OCI-LY1 (cell line): Measurements from ENCODE around the gene TUBA4B.
A peak's percentile ranks its signal among the peaks of the same experiment; 100 is the strongest.

ENCODE experiments used
- H2AFZ ChIP-seq: fragments of 200-600 bp; sonication (generic), shearing (Covaris generic); 2 replicates; pipeline ENCODE4 v1.6.0; 2014; ENCODE audit warnings: antibody characterized with exemption, mild to moderate bottlenecking, low read length
- H3F3A ChIP-seq: fragments of 200-600 bp; sonication (generic), shearing (Covaris generic); 2 replicates; pipeline ENCODE4 v1.6.0; 2014; ENCODE audit warnings: mild to moderate bottlenecking, antibody characterized with exemption, low read length, moderate library complexity; ENCODE audit not compliant: insufficient read depth
- H3K27ac ChIP-seq: fragments of 200-600 bp; sonication (generic); 2 replicates; pipeline ENCODE4 v1.5.1; 2014; ENCODE audit warnings: low read length, mixed run types, mild to moderate bottlenecking, low read depth; ENCODE audit not compliant: poor library complexity, severe bottlenecking
- H3K27me3 ChIP-seq: fragments of 200-600 bp; sonication (generic); 2 replicates; pipeline ENCODE4 v1.6.0; 2014; ENCODE audit warnings: antibody characterized with exemption, mild to moderate bottlenecking, low read length, moderate library complexity; ENCODE audit not compliant: insufficient read depth
- H3K36me3 ChIP-seq: fragments of 200-600 bp; sonication (generic); 2 replicates; pipeline ENCODE4 v1.6.1; 2014; ENCODE audit warnings: mild to moderate bottlenecking, antibody characterized with exemption, low read length, moderate library complexity, mixed read lengths; ENCODE audit not compliant: insufficient read depth
- H3K4me1 ChIP-seq: fragments of 200-600 bp; sonication (generic); 2 replicates; pipeline ENCODE4 v1.5.1; 2014; ENCODE audit warnings: mild to moderate bottlenecking, low read length, moderate library complexity; ENCODE audit not compliant: insufficient read depth, severe bottlenecking
- H3K4me2 ChIP-seq: fragments of 200-600 bp; sonication (generic), shearing (Covaris generic); 2 replicates; pipeline ENCODE4 v1.6.1; 2014; ENCODE audit warnings: low read length
- H3K4me3 ChIP-seq: fragments of 200-600 bp; sonication (generic); 2 replicates; pipeline ENCODE4 v1.5.1; 2014; ENCODE audit warnings: low read length, low read depth, mild to moderate bottlenecking, mixed read lengths; ENCODE audit not compliant: poor library complexity, severe bottlenecking
- H3K79me2 ChIP-seq: fragments of 200-600 bp; shearing (Covaris generic); 2 replicates; pipeline ENCODE4 v1.6.1; 2016; ENCODE audit warnings: mixed run types, low read length, mixed read lengths; ENCODE audit not compliant: insufficient read depth
- H3K9ac ChIP-seq: fragments of 200-600 bp; sonication (generic), shearing (Covaris generic); 2 replicates; pipeline ENCODE4 v1.6.1; 2014; ENCODE audit warnings: mild to moderate bottlenecking, low read length, mixed read lengths
- H3K9me2 ChIP-seq: fragments of 200-600 bp; sonication (generic), shearing (Covaris generic); 2 replicates; pipeline ENCODE4 v1.6.1; 2014; ENCODE audit warnings: low read depth, mild to moderate bottlenecking, low read length, mixed read lengths
- H3K9me3 ChIP-seq: fragments of 200-600 bp; shearing (Covaris generic); 2 replicates; pipeline ENCODE4 v1.6.1; 2014; ENCODE audit warnings: low read length, mixed read lengths
- H4K20me1 ChIP-seq: fragments of 200-600 bp; sonication (generic), shearing (Covaris generic); 2 replicates; pipeline ENCODE4 v1.6.0; 2016; ENCODE audit warnings: mild to moderate bottlenecking, low read length; ENCODE audit not compliant: insufficient read depth
- EZH2 ChIP-seq: fragments of 200-600 bp; sonication (generic), shearing (Covaris generic); IDR thresholded peaks from 2 replicates; pipeline ENCODE4 v1.8.0; 2017; ENCODE audit warnings: borderline replicate concordance, mixed run types, mild to moderate bottlenecking, antibody characterized with exemption, low read length, moderate library complexity, mixed read lengths
- TF ChIP-seq, protein P1 (sequence below): fragments of 200-600 bp; sonication (generic), shearing (Covaris generic); IDR thresholded peaks from 2 replicates; pipeline ENCODE4 v1.5.1; 2017; ENCODE audit warnings: mild to moderate bottlenecking, antibody characterized with exemption, low read length, moderate library complexity, mixed read lengths

The TUBA4B gene

DNA sequence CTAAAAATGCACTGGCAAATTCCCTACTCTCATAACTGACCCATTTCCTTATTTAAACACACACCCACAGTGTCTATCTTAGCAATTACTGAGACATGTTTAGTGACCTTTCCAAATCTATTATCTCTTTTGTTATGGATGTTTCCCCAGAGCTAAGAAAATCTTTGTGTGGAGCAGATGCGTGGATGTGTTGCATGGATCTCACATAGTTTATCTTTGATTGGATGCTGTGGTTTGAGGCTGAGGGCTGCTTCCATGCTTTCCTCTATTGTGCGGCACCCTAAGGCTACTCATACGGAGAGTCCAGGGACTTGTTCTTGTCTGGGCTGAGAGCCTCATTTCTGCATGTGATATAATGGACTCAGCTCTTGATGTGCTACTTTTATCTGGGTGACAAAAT is 18.7 kb upstream of the TUBA4B start:
- no peaks in the 10 kb centered on the region for H3F3A ChIP-seq
- peaks cover 73% of the 10 kb centered on the region for H3K36me3 ChIP-seq

DNA sequence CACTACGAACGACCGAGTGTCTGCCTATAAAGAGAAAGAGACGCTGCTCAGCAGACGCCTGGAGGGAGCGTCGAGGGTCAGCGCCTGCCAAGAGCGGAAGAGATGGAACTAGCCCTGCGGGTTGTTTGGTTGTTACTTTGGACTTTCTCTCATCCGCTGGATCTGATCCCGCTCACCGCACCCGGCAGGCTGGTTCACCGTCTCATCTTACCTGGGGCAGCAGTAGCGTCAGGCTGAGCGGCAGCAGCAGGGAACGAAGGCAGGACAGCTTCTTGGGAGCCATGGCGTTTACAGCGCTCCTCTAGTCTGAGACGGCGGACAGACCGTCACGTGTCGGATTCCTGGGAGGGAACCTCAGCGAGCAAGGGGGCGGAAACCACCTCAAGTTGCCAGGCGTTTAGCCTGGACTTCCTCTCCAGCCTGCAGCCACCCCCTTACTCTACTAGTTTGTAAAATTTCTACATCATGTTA is 9.7 kb upstream of the TUBA4B start:
- no peak overlapping the region for H3K4me3 ChIP-seq
- H3F3A ChIP-seq, result no peaks in the 10 kb centered on the region
- TF ChIP-seq EZH2, result no peak
- TF ChIP-seq, protein P1, sequence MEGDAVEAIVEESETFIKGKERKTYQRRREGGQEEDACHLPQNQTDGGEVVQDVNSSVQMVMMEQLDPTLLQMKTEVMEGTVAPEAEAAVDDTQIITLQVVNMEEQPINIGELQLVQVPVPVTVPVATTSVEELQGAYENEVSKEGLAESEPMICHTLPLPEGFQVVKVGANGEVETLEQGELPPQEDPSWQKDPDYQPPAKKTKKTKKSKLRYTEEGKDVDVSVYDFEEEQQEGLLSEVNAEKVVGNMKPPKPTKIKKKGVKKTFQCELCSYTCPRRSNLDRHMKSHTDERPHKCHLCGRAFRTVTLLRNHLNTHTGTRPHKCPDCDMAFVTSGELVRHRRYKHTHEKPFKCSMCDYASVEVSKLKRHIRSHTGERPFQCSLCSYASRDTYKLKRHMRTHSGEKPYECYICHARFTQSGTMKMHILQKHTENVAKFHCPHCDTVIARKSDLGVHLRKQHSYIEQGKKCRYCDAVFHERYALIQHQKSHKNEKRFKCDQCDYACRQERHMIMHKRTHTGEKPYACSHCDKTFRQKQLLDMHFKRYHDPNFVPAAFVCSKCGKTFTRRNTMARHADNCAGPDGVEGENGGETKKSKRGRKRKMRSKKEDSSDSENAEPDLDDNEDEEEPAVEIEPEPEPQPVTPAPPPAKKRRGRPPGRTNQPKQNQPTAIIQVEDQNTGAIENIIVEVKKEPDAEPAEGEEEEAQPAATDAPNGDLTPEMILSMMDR, result no peak
- H3K36me3 ChIP-seq, result peaks cover 15% of the 10 kb centered on the region
- H4K20me1 ChIP-seq, result no peaks in the 10 kb centered on the region
- H2AFZ ChIP-seq, result no peak overlapping the region
- H3K27me3 ChIP-seq, result no peaks in the 10 kb centered on the region
- no peaks in the 10 kb centered on the region for H3K9me2 ChIP-seq
- H3K9me3 ChIP-seq, result no peaks in the 10 kb centered on the region
- H3K27ac ChIP-seq, result no peak overlapping the region
- no peak overlapping the region for H3K4me2 ChIP-seq
- H3K79me2 ChIP-seq, result no peaks in the 10 kb centered on the region
- peaks cover 35% of the 10 kb centered on the region for H3K4me1 ChIP-seq
- H3K9ac ChIP-seq, result no peak overlapping the region

More for the DNA sequence above, 18.7 kb upstream of the TUBA4B start:
- no peak overlapping the region for H2AFZ ChIP-seq
- no peaks in the 10 kb centered on the region for H4K20me1 ChIP-seq
- no peak for TF ChIP-seq EZH2
- TF ChIP-seq, protein P1, result no peak
- H3K27me3 ChIP-seq, result no peaks in the 10 kb centered on the region
- no peaks in the 10 kb centered on the region for H3K9me2 ChIP-seq
- H3K4me3 ChIP-seq, result no peak overlapping the region
- no peak overlapping the region for H3K9ac ChIP-seq
- no peaks in the 10 kb centered on the region for H3K9me3 ChIP-seq
- H3K4me1 ChIP-seq, result peaks cover 9% of the 10 kb centered on the region
- no peak overlapping the region for H3K4me2 ChIP-seq
- no peak overlapping the region for H3K27ac ChIP-seq
- H3K79me2 ChIP-seq, result no peaks in the 10 kb centered on the region

DNA sequence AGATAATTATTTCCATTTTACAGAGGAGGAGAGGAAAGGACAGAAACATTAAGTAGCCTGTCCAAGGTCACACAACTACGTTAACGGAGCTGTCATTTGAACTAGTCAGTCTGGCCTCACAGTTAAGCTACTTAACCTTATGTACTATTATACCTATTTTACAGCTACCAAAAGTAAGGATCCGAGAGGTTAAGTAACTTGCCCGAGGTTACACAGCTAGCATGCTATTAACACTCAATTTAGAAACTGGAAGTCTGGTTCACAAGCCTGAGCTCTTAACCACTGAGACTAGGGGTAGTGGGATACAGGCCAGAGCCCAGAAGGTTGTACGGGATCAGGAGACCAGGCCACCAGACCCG is 8.3 kb upstream of the TUBA4B start:
- no peak for TF ChIP-seq EZH2
- TF ChIP-seq, protein P1, result no peak; the same call in 1 of the 2 replicates
- no peaks in the 10 kb centered on the region for H4K20me1 ChIP-seq
- no peak overlapping the region for H3K27ac ChIP-seq
- H2AFZ ChIP-seq, result no peak overlapping the region
- no peaks in the 10 kb centered on the region for H3K27me3 ChIP-seq
- H3K4me1 ChIP-seq, result peaks cover 50% of the 10 kb centered on the region
- no peaks in the 10 kb centered on the region for H3K79me2 ChIP-seq
- no peaks in the 10 kb centered on the region for H3K9me2 ChIP-seq
- no peaks in the 10 kb centered on the region for H3K9me3 ChIP-seq
- peaks cover 25% of the 10 kb centered on the region; the same call in 1 of the 2 replicates for H3K36me3 ChIP-seq
- H3F3A ChIP-seq, result no peaks in the 10 kb centered on the region
- H3K9ac ChIP-seq, result peak overlapping the region; percentile 83
- H3K4me3 ChIP-seq, result peak overlapping the region; percentile 78
- H3K4me2 ChIP-seq, result peak overlapping the region; percentile 73
